GM13976 (cell line): ENCODE data around the gene SMIM31.
A peak's percentile ranks its signal among the peaks of the same experiment; 100 is the strongest.

Experiments used
- DNase-seq: peaks from one replicate; pipeline ENCODE4 v3.0.0; 2012; ENCODE audit warnings: low spot score
- CTCF ChIP-seq: IDR thresholded peaks from 2 replicates; pipeline ENCODE4 v1.5.1; 2012; ENCODE audit warnings: borderline replicate concordance, mild to moderate bottlenecking; ENCODE audit not compliant: insufficient read depth; ENCODE audit errors: extremely low read depth, missing control alignments, control extremely low read depth
- in situ Hi-C: fragments of 300-500 bp; cut with MboI; formaldehyde crosslinking; loops from one replicate; pipeline ENCODE4 v1.12.0; 2022; ENCODE audit warnings: low sequenced_read_pairs, mixed read lengths, inconsistent platforms; ENCODE audit not compliant: unreplicated experiment

Gene SMIM31

GRCh38 chr4:164731827-164732474 is 22.0 kb upstream of the SMIM31 start:
- TF ChIP-seq CTCF: peak; percentile 77
- in situ Hi-C loops: loop anchor here (25.0 kb wide), 3 partner anchors 720 to 1195 kb away; no protein-coding TSS in a partner anchor
- peak; percentile 35 for DNase-seq

- in situ Hi-C loops: loop anchor here (25.0 kb wide), 3 partner anchors 722 to 1197 kb away; no protein-coding TSS in a partner anchor
- DNase-seq: no peak
Observed at GRCh38 chr4:164734484-164734883, 19.4 kb upstream of the SMIM31 start.

GRCh38 chr4:164748375-164748774 is 5.6 kb upstream of the SMIM31 start:
- DNase-seq: peak; percentile 42
- in situ Hi-C loops: loop anchor here (25.0 kb wide), 3 partner anchors 736 to 1211 kb away; no protein-coding TSS in a partner anchor
- TF ChIP-seq CTCF: no peak

More at GRCh38 chr4:164734484-164734883, 19.4 kb upstream of the SMIM31 start:
- no peak for TF ChIP-seq CTCF

- in situ Hi-C loops: no loop called here
- no peak for TF ChIP-seq CTCF
- no peak for DNase-seq
Observed at GRCh38 chr4:164755432-164755831, 1.5 kb downstream of the SMIM31 start.

GRCh38 chr4:164756686-164757085 is 2.8 kb downstream of the SMIM31 start:
- no peak for DNase-seq
- no peak for TF ChIP-seq CTCF
- in situ Hi-C loops: no loop called here

- no peak for DNase-seq
- in situ Hi-C loops: no loop called here
- TF ChIP-seq CTCF: no peak
Observed at GRCh38 chr4:164761241-164761640, 7.3 kb downstream of the SMIM31 start.
